Dedifferentiated amniotic fluid mesenchymal stem cell (primary cell): ENCODE results near the gene RGS6.

Experiments used
- DNase-seq: peaks from one replicate; pipeline ENCODE4 v3.0.0-alpha.2; 2016; ENCODE audit errors: extremely low spot score

RGS6 gene

DNA sequence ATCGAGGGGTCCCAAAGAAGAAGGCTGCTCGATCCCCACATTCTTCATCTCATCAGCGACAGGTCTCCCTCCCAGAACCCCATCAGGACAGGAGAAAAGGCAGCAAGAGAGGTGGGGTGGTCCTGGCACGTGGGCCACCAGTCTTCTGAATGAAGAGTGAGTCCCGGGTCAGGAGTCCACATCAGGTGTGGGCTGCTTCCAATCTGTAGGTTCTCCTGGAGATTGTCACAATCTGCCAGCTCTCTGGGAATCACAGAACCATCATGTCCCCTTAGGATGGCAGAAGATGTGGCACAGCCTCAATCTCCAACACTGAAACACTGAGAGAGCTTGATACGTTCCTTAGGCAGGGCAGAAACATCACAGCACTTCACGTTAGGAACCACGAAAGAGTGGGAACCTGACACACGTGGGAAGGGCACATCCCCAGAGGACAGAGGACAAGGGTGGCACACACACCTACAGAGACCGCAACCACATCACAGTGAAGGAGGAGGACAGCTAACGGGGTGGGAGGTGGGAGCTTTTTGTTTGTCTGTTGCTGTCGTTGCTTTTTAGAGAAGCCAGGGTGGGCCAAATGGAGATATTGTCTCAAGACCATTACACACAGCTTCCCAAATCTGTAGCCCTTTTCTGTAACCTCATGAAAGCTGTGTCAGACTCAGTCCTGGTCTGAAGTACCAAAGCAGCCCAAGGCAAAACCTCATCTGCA, 677.1 kb downstream of the RGS6 start:
- no peak for DNase-seq

DNA sequence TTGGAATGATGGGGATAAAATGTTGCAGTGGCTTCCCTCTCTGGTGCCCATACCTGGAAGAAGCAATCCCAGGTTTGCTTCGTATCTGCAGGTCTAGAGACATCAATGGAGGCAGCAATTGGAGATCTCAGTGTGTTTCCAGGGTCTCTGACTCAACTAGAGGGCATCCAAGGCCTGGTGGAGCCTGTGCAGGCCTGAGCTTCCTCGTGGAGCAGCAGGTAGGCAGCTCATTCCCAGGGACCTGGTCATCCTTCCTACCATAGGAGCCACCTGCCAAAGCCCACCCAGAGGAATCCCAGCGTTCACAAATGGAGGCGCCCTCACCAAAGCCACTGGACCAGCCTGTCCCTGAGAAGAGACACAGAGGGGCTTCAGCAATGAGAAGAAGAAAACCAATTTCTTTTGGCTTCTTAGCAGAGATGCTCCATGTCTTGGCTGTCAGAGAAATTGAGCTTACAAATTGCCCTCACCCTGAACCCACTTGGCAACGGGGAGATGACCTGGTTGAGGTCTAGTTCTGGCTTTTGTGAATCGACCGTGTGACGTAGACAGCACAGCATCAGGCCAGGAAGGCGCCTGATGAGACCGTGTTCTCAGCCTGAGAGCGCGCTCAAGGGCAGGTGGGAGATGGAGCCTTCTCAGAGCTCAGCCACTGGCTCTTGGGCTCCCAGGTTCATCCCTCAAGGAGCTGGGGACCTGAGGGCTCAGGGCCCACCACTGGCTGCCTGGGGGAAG, 678.0 kb downstream of the RGS6 start:
- DNase-seq = no peak

- DNase-seq = no peak
These were observed 678.6 kb downstream of the RGS6 start for GRCh38 chr14:72610831-72611200.

DNA sequence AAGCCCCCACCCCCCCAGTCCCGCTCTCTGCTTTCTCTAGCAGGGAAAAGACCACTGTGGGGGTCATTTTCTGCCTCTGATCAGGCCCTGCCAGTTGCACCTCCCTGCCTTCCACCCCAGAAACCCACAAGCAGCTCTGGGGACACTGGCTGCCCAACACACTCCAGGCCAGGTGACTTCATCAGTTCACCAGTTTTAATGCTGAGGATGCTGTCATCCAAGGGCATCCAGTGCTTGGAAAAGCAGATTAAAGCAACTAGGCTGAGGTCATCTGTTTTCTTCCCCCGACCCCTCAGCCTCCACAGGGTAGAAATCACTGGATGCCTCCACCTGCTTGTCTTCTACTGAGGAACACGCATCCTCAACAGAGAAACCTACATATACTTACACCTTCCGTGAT, 679.3 kb downstream of the RGS6 start:
- DNase-seq = no peak

GRCh38 chr14:72612041-72612440, 679.8 kb downstream of the RGS6 start:
- no peak for DNase-seq

- no peak for DNase-seq
These were observed 681.2 kb downstream of the RGS6 start for GRCh38 chr14:72613231-72613974.

DNA sequence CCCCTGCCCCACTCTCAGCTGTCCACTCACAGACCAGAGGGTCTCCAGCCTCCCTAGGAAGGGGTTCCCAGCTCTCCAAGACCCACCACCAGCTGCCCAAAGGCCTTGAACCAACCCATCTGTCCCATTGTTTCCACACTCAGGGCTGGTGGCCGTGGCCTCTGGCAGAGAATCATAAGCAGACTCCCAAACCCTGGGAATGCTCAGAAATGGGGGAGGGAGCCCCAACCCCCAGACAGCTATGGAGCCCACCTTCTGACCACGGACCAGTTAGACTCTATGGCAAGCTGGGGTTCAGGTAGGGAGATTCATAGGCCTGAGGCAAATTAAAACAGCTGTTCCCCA, 681.7 kb downstream of the RGS6 start:
- DNase-seq = no peak

DNA sequence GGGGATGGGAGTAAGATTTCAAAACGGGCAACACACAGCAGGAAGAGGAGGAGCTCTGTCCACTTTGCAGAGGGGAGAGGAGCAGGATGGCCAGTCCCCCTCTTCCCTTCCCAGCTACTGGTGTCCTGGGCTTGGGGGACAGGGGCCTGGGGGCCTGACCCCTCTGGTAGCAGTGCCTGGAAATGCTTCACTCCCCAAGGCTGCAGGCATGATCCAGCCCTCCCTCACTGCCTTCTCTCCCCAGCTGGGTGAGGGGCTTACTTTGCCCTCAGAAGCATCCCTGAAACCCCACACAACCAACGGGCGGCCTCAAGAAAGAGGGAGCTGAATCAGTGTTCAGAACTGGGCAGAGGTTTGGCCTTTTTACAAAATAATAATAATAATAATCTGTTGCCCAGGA, 682.1 kb downstream of the RGS6 start:
- DNase-seq = no peak

- DNase-seq = no peak
These were observed 682.7 kb downstream of the RGS6 start for GRCh38 chr14:72614891-72615415.

- DNase-seq = peak; percentile 30
These were observed 683.4 kb downstream of the RGS6 start for GRCh38 chr14:72615451-72616121.
